ENCODE measurements around the gene MYO15B.
"Not testable (repeated sequence)": the region's sequence is repeated elsewhere in the genome, so short reads cannot be mapped to it uniquely, and the experiment has no call there.

MYO15B gene

GRCh38 chr17:75576661-75577060 is 10.9 kb upstream of the MYO15B start:
- DNase-seq = no peak

GRCh38 chr17:75581121-75581725 is 6.4 kb upstream of the MYO15B start:
- not testable (repeated sequence) for DNase-seq

GRCh38 chr17:75583197-75583596 is 4.4 kb upstream of the MYO15B start:
- DNase-seq = not testable (repeated sequence)

DNA sequence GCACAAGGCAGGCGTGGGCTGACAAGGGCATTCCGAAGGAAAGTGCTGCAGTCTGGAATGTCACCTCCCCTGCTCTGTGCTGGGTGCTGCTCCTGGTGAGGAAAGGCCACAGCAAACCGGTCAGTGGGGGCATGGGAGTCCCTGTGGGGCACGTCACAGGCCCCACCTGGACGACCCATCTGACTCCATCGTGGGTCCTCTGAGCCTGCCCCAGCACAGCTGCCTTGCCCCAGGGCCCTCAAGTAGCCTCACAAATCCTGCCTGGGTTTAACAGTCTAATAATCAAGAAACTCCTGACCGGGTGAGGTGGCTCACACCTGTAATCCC is 2.8 kb upstream of the MYO15B start:
- no peak for DNase-seq

GRCh38 chr17:75588596-75589011 is 1.0 kb downstream of the MYO15B start:
- DNase-seq = no peak

GRCh38 chr17:75589012-75589918 is 1.7 kb downstream of the MYO15B start:
- peak; percentile 51 for DNase-seq

DNA sequence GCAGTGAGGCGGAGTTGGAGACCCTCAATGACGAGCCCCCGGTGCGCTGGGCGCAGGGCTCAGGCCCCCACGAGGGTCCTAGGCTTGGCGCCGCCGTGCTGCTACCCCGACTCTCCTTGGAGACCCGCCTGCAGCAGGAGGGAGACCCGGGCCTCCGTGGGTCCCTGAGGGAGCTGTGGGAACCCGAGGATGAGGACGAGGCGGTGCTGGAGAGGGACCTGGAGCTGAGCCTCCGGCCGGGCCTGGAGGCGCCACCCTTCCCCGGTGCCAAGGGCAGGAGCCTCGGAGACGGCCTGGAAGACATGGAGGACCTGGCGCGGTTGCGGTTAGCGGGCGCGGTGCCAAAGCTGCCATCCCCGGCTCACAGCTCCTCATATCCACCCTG is 2.3 kb downstream of the MYO15B start:
- DNase-seq = no peak

DNA sequence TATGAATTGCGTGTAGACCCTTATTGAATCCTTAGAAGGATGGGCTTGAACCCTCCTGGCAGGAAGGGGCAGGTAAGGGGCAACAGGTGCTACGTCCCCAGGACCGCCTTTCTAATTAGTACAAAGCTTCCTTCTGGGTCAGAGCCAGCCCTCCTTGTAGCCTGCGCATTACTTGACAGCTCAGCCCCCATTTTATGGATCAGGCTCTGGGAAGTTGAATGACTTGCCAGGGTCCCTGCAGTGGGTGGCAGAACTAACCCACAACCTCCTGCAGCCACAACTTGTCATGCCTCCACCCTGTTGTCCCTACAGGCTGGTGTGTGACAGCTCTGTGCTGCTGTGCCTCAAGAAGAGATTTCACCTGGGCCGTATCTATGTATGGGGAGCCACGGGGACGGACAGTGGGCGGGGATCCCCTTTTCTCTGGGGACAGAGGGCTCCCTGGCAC is 2.7 kb downstream of the MYO15B start:
- no peak for DNase-seq

- no peak for DNase-seq
Measured at GRCh38 chr17:75590849-75591721, 3.5 kb downstream of the MYO15B start.

DNA sequence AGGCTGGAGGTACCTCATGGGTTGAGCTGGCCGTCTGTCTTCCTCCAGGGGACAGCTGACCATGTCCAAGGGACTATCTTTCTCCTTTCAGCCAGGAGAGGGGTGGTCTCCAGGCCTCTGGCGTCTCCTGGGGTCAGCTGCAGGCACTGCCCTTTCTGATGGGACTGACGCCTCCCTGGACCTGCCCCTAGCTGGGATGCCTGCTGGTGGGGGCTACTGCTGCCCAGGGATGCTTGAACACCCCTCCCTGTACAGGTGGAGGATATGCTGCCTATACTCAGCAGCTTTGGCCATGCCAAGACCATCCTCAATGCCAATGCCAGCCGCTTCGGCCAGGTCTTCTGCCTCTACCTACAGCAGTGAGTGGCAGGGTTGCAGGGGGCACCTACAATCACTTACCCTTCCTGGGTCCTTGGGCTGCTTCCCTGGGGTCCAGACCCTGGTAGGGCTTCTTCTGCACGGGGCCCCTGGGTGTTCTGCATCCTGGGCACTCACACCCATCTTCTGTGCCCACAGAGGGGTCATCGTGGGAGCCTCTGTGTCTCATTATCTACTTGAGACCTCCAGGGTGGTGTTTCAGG is 4.2 kb downstream of the MYO15B start:
- no peak for DNase-seq

DNA sequence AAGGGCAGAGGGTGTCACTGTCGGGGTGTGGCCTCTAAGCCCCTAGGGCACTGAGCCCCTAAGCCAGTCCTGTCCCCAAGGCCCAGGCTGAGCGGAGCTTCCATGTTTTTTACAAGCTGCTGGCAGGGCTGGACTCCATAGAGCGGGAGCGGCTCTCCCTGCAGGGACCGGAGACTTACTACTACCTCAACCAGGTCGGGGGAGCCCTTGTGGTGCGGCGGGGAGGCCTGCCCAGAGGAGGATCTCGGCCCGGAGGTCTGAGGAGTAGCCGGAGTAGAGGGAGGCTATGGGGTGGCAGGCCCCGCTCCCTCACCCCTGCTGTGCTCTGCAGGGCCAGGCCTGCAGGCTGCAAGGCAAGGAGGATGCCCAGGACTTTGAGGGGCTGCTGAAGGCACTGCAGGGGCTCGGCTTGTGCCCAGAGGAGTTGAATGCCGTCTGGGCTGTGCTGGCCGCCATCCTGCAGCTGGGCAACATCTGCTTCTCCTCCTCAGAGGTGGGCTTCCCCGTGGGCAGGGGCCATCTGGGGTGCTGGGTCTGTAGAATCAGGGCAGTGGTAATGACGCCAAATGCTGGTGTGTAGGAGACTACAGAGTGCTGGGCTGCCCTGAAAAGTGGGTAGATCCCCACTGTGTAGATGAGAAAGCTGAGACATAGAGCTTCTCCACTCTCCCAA is 4.9 kb downstream of the MYO15B start:
- no peak for DNase-seq

DNA sequence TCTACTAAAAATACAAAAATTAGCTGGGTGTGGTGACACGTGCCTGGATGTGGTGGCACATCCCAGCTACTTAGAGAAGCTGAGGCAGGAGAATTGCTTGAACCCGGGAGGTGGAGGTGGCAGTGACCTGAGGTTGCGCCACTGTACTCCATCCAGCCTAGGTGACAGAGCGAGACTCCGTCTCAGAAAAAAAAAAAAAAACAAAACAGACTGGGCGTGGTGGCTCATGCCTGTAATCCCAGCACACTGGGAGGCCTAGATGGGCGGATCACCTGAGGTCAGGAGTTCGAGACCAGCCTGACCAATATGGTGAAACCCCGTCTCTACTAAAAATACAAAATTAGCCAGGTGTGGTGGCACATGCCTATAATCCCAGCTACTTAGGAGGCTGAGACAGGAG is 5.8 kb downstream of the MYO15B start:
- DNase-seq = not testable (repeated sequence)

DNA sequence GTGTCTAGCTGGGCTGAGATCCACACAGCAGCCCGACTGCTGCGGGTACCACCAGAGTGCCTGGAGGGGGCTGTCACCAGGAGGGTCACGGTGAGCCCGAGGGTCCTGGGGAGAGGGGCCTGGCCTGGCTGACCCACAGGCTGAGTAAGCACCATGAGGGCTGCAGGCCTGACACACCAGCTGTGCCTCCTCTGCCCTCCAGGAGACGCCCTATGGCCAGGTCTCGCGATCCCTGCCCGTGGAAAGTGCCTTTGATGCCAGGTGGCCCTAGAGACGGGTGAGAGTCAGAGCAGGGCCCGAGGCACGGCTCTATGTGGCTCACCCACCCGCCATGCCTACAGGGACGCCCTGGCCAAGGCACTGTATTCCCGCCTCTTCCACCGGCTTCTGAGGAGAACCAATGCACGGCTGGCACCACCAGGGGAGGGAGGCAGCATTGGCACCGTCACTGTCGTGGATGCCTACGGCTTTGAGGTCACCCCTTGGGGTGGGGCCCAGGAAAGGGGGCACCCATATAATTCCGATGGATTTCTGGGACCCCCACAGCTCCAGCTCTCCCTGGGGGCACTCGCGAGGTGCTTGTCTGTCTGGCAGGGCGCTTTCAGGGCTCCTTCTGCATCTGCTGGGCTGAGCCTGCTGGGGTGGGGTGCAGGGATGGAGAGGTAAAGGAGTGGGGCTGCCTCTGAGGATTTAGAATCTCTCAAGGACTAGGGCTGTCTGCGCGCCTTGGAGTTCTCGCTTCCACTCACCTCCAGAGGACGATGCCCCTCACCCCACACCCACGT is 7.1 kb downstream of the MYO15B start:
- no peak for DNase-seq

GRCh38 chr17:75595284-75595919 is 7.8 kb downstream of the MYO15B start:
- DNase-seq = no peak

- DNase-seq = no peak
Measured at GRCh38 chr17:75595920-75596313, 8.3 kb downstream of the MYO15B start.

DNA sequence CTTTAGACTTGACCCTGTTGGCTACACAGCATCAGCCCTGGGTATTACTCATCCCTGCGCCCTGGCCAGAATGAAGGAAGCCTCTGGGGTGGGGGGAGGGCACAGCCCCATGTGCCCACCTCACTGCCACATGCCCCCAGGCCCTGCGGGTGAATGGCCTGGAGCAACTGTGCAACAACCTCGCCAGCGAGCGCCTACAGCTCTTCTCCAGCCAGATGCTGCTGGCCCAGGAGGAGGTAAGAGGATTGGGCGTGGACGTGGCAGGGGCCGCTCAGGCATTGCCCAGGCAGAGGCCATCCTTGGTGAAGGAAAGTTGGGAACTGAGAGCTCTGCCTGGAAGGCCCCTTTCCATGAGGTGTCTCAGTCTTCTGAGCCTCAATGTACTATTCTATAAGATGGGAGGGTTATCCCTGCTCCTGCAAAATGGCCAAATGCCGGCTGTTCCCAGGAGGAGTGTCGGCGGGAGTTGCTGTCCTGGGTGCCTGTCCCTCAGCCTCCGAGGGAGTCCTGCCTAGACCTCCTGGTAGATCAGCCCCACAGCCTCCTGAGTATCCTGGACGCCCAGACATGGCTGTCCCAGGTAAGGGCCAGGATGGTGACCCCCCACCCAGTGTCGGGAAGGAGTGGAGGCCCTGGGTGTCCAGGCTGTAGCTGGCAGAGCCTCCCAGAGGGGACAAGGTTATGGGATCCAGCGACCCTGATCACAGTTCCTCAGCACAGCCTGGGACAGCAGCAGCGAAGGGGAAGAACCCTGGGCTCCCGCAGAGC is 8.9 kb downstream of the MYO15B start:
- DNase-seq = no peak

- peak; percentile 64 for DNase-seq
Measured at GRCh38 chr17:75601057-75601987, 13.7 kb downstream of the MYO15B start.

DNA sequence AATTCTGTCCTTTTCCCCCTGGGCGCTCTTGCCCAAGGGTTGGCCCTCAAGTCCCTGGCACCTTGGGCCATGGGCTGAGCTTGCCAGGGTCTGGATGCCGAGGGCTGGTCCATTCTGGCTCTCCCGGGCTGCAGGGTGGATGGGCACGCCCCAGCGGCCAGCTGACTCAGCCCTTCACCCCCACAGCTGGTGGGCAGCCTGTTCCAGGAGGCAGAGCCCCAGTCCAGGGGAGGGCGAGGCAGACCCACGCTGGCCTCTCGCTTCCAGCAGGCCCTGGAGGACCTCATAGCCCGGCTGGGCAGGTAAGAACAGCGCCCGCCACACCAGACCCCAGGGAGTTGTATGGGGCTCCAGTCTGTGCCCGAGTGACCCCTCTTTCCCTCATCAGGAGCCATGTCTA is 15.0 kb downstream of the MYO15B start:
- no peak for DNase-seq

DNA sequence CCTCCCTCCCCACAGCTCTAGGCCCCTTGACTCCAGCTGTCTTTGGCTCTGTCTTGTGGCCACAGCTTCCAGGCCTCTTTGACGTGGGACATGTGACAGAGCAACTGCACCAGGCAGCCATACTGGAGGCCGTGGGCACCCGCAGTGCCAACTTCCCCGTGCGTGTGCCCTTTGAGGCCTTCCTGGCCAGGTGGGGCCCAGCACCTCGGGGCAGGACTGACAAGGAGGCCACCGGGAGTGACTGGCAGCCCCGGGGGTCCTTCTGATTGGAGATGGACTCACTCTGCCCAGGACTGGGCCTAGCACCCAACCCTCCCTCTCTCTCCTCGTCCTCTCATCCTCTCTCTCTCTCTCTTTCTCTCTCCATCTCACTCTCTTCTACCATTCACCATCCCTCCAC is 15.5 kb downstream of the MYO15B start:
- no peak for DNase-seq

All from DMS 273 treated with DMSO at 0.1 percent for 48 hours (cell line).